ENCODE measurements around the gene TRIM58. TPM values are rescaled to one million over a fixed set of nuclear protein-coding genes. Genes with fewer than 3 reads are reported as not detected.

TRIM58 gene
- total and polyA plus RNA-seq, 9 donors = 0.13 to 3.2 (median 0.35) TPM

GRCh38 chr1:247843411-247843810 lies 13.6 kb upstream of the TRIM58 start:
- Histone ChIP-seq H3K27ac (no peak overlapping the region), H3K36me3 (no peaks in the 10 kb centered on the region), H3K4me1 (ENCODE audit: insufficient read depth) (no peaks in the 10 kb centered on the region), H3K9me3 (no peaks in the 10 kb centered on the region), H3K27me3 (no peaks in the 10 kb centered on the region), H3K4me3 (no peak overlapping the region)
- WGBS, 3 donors = 45 to 48% (median 46%) methylated on average over 2 of the region's 2 CpGs
- no peak for DNase-seq
- intact Hi-C loops (cut with DNase I) = no loop called here
- TF ChIP-seq EP300 (IDR thresholded peaks at IDR 0.05) (no peak), POLR2A (IDR thresholded peaks at IDR 0.05) (no peak), CTCF (IDR thresholded peaks at IDR 0.05) (no peak)

- intact Hi-C loops (cut with DNase I) = no loop called here
- WGBS, 3 donors = 58 to 68% (median 59%) methylated on average over 12 of the region's 12 CpGs
- Histone ChIP-seq H3K9me3 (no peaks in the 10 kb centered on the region), H3K27ac (no peak overlapping the region), H3K4me1 (ENCODE audit: insufficient read depth) (no peaks in the 10 kb centered on the region), H3K27me3 (no peaks in the 10 kb centered on the region), H3K4me3 (no peak overlapping the region), H3K36me3 (no peaks in the 10 kb centered on the region)
- DNase-seq = no peak
- TF ChIP-seq POLR2A (IDR thresholded peaks at IDR 0.05) (no peak), CTCF (IDR thresholded peaks at IDR 0.05) (no peak), EP300 (IDR thresholded peaks at IDR 0.05) (no peak)
Observed at GRCh38 chr1:247845011-247845692, 11.8 kb upstream of the TRIM58 start.

- WGBS, 3 donors = 57 to 66% (median 60%) methylated on average over 5 of the region's 5 CpGs
- Histone ChIP-seq H3K9me3 (no peaks in the 10 kb centered on the region), H3K27me3 (no peaks in the 10 kb centered on the region), H3K4me3 (no peak overlapping the region), H3K4me1 (ENCODE audit: insufficient read depth) (no peaks in the 10 kb centered on the region), H3K36me3 (no peaks in the 10 kb centered on the region), H3K27ac (no peak overlapping the region)
- DNase-seq = no peak
- intact Hi-C loops (cut with DNase I) = no loop called here
- TF ChIP-seq CTCF (IDR thresholded peaks at IDR 0.05) (no peak), EP300 (IDR thresholded peaks at IDR 0.05) (no peak), POLR2A (IDR thresholded peaks at IDR 0.05) (no peak)
Observed at GRCh38 chr1:247845693-247846017, 11.3 kb upstream of the TRIM58 start.

- H3K36me3 ChIP-seq = no peaks in the 10 kb centered on the region
- no peak for DNase-seq
- WGBS, 3 donors = 79 to 82% (median 79%) methylated on average over 7 of the region's 7 CpGs
- no peaks in the 10 kb centered on the region for H3K27me3 ChIP-seq
- no peaks in the 10 kb centered on the region for H3K4me1 ChIP-seq (ENCODE audit: insufficient read depth)
- intact Hi-C loops (cut with DNase I) = no loop called here
- H3K4me3 ChIP-seq = no peak overlapping the region
- no peak overlapping the region for H3K27ac ChIP-seq
- H3K9me3 ChIP-seq = no peaks in the 10 kb centered on the region
- no peak for TF ChIP-seq CTCF (IDR thresholded peaks at IDR 0.05)
Observed at GRCh38 chr1:247848346-247848745, 8.6 kb upstream of the TRIM58 start.
